AG04450 (cell line): ENCODE data around the gene PPIE. TPM values are rescaled to one million over a fixed set of nuclear protein-coding genes. Genes with fewer than 3 reads are reported as not detected.
"Not testable (repeated sequence)": the region's sequence is repeated elsewhere in the genome, so short reads cannot be mapped to it uniquely, and the experiment has no call there.

Experiments
- CTCF ChIA-PET: fragments of 300-600, 350-600 bp; formaldehyde crosslinking; extraction: SDS; loops from one replicate; lab custom pipeline; 2022; ENCODE audit warnings: antibody characterized with exemption, inconsistent platforms; lab: Charles Lee
- POLR2A ChIA-PET: fragments of 350-600 bp; formaldehyde crosslinking; extraction: SDS; loops from one replicate; lab custom pipeline; 2021; ENCODE audit warnings: antibody characterized with exemption, inconsistent platforms; lab: Yijun Ruan, JAX
- DNase-seq: peaks from one replicate; pipeline ENCODE4 v3.0.0-alpha.2; 2011; ENCODE audit warnings: low read depth, low spot score
- H3K27ac ChIP-seq: one replicate; pipeline ENCODE4 v1.5.1; 2012; ENCODE audit warnings: low read depth, low read length, control low read depth
- H3K27me3 ChIP-seq: one replicate; pipeline ENCODE4 v1.6.0; 2012; ENCODE audit warnings: low read length; ENCODE audit not compliant: control insufficient read depth, insufficient read depth
- H3K4me3 ChIP-seq: 2 replicates; pipeline ENCODE4 v1.5.1; 2011; ENCODE audit warnings: mild to moderate bottlenecking, low read depth, low read length, control low read depth
- H3K9me3 ChIP-seq: 2 replicates; pipeline ENCODE4 v1.5.1; 2012; ENCODE audit warnings: low read length; ENCODE audit not compliant: control insufficient read depth, insufficient read depth
- CTCF ChIP-seq: IDR thresholded peaks from 2 replicates; pipeline ENCODE4 v1.5.1; 2011; ENCODE audit warnings: low read depth, low read length, control low read depth, inconsistent platforms
- polyA plus RNA-seq: library from polyadenylated mRNA; depleted of rRNA; stranded (reverse); fragments of >200 nt; gene quantifications from 2 replicates; pipeline ENCODE4 v1.2.3, GENCODE V29; 2011

PPIE gene
- polyA plus RNA-seq, 1 experiment = 72.5 TPM

- ChIA-PET CTCF (interaction anchor here (2.0 kb wide), 1 partner anchor 192 kb away, joined by 7 read pairs; no protein-coding TSS in a partner anchor), POLR2A (no interaction called here)
- Histone ChIP-seq H3K27ac (no peak overlapping the region), H3K4me3 (no peak overlapping the region), H3K9me3 (no peaks in the 10 kb centered on the region), H3K27me3 (peaks cover 31% of the 10 kb centered on the region)
- DNase-seq = no peak
- TF ChIP-seq CTCF = no peak
Observed at GRCh38 chr1:39781349-39781715, 42.6 kb downstream of the PPIE start.

DNA sequence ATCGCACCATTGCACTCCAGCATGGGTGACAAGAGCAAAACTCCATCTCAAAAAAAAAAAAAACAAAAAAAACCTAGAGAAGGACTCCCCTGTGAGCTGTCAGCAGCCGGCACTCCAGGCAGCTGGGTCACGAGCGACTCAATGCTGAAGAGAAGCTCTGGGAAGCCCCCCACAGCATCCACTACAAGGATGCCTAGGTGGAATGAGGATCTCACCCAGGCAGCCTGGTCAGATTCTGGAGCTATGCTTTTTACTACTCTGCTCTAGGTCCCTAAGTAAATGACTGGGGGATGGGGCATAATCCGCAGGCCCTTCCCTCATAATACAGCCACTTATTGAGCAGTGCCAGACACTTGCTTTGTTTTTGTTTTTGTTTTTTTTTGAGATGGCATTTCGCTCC lies 43.4 kb downstream of the PPIE start:
- DNase-seq = no peak
- no peaks in the 10 kb centered on the region for H3K9me3 ChIP-seq
- CTCF ChIA-PET = interaction anchor here (1.0 to 2.0 kb wide), 2 partner anchors 18 to 192 kb away, joined by 4 to 7 read pairs; no protein-coding TSS in a partner anchor
- peaks cover 31% of the 10 kb centered on the region for H3K27me3 ChIP-seq
- no peak for TF ChIP-seq CTCF
- H3K4me3 ChIP-seq = no peak overlapping the region
- POLR2A ChIA-PET = no interaction called here
- H3K27ac ChIP-seq = no peak overlapping the region

DNA sequence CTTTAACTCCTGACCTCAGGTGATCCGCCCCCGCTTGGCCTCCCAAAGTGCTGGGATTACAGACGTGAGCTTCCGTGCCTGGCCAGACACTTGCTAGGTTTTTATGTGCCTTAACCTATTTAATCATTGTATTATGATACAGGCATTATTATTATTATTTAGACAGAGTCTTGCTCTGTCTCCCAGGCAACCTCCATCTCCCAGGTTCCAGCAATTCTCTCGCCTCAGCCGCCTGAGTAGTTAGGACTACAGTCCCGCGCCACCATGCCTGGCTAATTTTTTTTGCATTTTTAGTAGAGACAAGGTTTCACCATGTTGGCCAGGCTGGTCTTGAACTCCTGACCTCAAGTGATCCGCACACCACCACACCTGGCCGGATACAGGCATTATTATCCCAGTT lies 44.0 kb downstream of the PPIE start:
- POLR2A ChIA-PET, DNase-seq, H3K9me3 ChIP-seq, H3K27ac ChIP-seq, H3K4me3 ChIP-seq: not testable (repeated sequence)
- CTCF ChIA-PET = interaction anchor here (1.0 to 2.0 kb wide), 2 partner anchors 17 to 191 kb away, joined by 4 to 7 read pairs; no protein-coding TSS in a partner anchor
- peaks cover 33% of the 10 kb centered on the region for H3K27me3 ChIP-seq

GRCh38 chr1:39786303-39787107 lies 47.8 kb downstream of the PPIE start:
- CTCF ChIA-PET = interaction anchor here (0.7 kb wide), 1 partner anchor 116 kb away, joined by 3 read pairs; no protein-coding TSS in a partner anchor
- DNase-seq, POLR2A ChIA-PET, H3K9me3 ChIP-seq, H3K27ac ChIP-seq, H3K4me3 ChIP-seq: not testable (repeated sequence)
- H3K27me3 ChIP-seq = peaks cover 39% of the 10 kb centered on the region

DNA sequence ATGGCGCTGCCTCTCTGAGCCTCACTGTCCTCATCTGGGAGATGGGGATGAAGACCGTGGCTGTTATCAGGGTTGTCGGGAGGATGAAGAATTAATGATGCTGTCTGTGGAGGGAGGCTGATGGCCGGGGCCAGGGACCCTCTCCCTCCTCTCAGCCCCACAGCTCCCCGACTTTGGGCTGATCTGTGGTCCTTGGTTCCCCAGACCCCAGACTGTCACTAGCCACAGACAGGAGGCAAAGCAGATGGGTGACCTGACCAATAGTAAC lies 48.4 kb downstream of the PPIE start:
- H3K27ac ChIP-seq, CTCF ChIA-PET, POLR2A ChIA-PET, H3K9me3 ChIP-seq, DNase-seq, H3K4me3 ChIP-seq: not testable (repeated sequence)
- peaks cover 41% of the 10 kb centered on the region for H3K27me3 ChIP-seq

GRCh38 chr1:39787468-39787867 lies 48.8 kb downstream of the PPIE start:
- no peak for DNase-seq
- TF ChIP-seq CTCF = no peak
- Histone ChIP-seq H3K9me3 (no peaks in the 10 kb centered on the region), H3K27ac (no peak overlapping the region), H3K27me3 (peaks cover 41% of the 10 kb centered on the region), H3K4me3 (no peak overlapping the region)
- POLR2A ChIA-PET = no interaction called here
- CTCF ChIA-PET = no interaction called here

DNA sequence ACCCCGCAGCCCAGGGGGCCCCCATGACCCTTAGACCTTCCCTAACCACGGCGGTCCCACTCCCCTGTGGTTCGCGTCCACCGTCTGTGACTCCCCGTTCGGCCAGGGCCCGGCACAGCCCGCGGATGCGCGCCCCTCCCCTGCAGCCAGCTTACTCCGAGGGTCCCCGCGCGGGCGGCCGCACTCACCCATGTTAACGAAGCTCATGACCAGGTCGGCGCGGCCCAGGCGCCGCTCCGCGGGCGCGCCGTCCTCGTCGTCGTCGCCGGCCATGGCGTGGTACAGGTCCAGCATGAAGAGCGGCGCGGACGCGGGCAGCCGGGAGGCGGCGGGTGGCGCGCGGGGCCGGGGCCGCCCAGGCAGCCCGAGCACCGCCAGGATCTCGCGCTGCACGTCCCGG lies 49.3 kb downstream of the PPIE start:
- H3K27me3 ChIP-seq = peaks cover 43% of the 10 kb centered on the region
- POLR2A ChIA-PET, H3K4me3 ChIP-seq, CTCF ChIA-PET, H3K9me3 ChIP-seq, H3K27ac ChIP-seq, DNase-seq: not testable (repeated sequence)
